Erythroblast (primary cell): ENCODE measurements around the gene UBE2Q1.

Experiments
- GATA1 ChIP-seq: IDR thresholded peaks from 2 replicates; pipeline ENCODE4 v1.6.1; 2011; ENCODE audit warnings: low read depth, mild to moderate bottlenecking, control low read depth, low read length, moderate library complexity
- POLR2A ChIP-seq: IDR thresholded peaks from 2 replicates; pipeline ENCODE4 v1.6.1; 2011; ENCODE audit warnings: mild to moderate bottlenecking, low read length

DNA sequence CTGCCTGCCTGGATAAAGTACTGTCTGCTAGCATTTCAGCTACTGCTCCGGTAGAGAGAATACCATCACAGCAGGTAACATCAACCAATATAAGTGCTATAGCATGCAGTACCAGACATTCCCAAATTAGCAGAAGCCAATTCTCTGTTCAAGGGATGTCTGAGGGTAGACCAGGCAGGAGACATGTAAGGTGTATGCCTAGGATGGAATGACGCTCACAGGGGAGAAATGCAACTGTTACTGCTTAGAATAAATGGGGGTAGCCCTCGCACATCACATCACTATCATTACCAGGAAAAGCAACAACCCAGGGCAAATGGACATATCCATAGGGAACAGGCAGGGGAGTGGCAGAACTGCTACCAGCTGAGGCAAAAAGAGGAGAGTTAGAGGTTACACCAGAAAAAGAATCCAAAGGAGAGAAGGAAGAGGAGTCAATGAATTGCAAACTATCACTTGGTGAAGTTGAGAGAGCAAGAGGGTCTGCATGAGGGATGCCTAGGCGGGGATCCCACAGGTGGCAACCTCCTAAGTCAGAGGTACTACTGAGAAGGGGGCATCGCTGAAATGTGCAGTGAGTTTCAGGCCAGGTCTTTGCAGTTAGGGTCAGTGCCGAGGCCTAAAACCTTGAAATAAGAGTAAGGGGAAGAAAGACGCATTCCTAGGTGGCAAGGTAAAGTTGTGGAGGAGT, 1.1 kb downstream of the UBE2Q1 start:
- no peak for TF ChIP-seq POLR2A
- no peak for TF ChIP-seq GATA1
